TTC549 (cell line): Measurements from ENCODE around the gene RHOT2.

Experiments
- FAIRE-seq: peaks from 2 replicates; lab custom pipeline; 2012; peaks lifted over from hg19 to GRCh38; lab: Jason Lieb, UNC

Gene RHOT2

GRCh38 chr16:632486-633335 is 35.2 kb upstream of the RHOT2 start:
- no peak for FAIRE-seq

DNA sequence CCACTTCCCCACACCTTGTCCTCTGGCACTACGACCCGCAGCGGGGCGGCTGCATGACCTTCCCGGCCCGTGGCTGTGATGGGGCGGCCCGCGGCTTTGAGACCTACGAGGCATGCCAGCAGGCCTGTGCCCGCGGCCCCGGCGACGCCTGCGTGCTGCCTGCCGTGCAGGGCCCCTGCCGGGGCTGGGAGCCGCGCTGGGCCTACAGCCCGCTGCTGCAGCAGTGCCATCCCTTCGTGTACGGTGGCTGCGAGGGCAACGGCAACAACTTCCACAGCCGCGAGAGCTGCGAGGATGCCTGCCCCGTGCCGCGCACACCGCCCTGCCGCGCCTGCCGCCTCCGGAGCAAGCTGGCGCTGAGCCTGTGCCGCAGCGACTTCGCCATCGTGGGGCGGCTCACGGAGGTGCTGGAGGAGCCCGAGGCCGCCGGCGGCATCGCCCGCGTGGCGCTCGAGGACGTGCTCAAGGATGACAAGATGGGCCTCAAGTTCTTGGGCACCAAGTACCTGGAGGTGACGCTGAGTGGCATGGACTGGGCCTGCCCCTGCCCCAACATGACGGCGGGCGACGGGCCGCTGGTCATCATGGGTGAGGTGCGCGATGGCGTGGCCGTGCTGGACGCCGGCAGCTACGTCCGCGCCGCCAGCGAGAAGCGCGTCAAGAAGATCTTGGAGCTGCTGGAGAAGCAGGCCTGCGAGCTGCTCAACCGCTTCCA is 34.4 kb upstream of the RHOT2 start:
- FAIRE-seq = no peak

- FAIRE-seq = no peak
Observed at GRCh38 chr16:634051-634670, 33.8 kb upstream of the RHOT2 start.

GRCh38 chr16:634996-635395 is 32.9 kb upstream of the RHOT2 start:
- no peak for FAIRE-seq

DNA sequence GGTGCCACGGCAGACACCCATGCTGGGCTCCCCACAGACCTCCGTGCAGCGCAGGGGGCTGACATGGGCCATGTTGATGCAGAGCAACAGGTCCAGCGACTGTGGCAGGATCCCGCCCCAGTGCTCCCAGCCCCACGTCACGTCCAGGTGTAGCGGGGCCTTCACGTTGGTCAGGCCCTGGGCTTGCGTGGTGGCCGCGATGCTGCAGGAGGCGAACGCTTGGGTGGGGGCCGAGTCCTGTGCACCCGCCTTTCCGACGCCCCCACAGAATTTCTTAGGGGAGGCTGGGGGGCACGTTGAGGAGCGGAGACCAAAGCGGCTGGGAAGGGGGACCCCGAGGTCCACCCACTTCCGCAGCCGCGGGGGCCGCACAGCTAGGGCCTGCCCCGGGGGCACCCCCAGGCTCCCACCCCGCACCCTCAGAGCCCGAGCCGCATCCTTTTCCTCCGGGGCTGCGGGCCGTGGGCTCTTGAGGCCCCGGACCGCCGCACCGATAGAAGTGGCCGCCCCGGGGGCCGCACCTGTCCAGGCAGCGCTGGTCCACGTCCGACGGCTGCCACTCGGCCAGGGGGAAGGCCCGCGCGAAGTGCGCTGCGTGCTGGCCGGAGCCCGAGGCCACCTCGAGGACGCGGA is 32.2 kb upstream of the RHOT2 start:
- no peak for FAIRE-seq

DNA sequence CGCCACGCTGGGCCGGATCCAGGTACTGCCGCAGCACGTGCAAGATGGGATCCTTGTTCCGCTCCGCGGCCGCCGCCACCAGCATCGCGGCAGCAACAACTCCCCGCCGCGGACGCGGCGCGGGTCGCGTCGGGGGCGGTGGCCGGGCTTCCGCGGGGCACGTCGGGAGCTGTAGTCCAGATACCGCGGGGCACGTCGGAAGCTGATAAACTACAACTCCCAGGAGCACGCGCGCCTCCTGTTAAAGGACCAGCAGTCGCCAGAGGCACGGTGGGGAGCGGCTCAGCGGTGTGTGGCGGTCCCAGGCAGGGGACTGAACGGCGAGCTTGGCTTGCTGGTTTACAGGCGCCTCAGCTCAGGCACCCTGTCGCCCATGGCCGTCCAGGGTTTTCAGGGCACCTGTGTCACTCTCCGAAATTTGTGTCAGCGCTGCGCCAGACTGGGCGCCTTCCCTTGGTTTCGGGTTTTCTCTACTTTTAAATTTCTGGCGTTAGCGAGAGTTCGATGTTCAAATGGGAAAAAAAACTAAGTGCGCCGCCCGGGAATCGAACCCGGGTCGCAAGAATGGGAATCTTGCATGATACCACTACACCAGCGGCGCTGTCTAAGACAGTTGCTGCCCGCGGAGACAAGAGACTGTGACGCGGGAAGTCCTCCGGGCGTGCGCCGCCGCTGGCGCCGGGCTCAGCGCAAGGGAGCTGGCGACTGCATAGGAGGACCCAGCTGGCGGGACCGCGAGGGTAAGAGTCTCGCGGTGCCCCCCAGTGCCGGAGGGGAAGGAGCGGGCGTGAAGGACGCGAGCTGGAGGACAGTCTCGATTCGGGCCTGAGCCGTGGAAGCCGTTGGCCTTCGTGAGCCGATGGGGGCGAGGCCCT is 31.5 kb upstream of the RHOT2 start, which contains the start of gene METTL26:
TSS of gene METTL26 (minus strand) at position 100 of the 875 bp plus-strand sequence. CDS start at position 85, 15 bp downstream.
- no peak for FAIRE-seq

- FAIRE-seq = no peak
Observed at GRCh38 chr16:637081-638018, 30.6 kb upstream of the RHOT2 start.

- no peak for FAIRE-seq
Observed at GRCh38 chr16:638034-638543, 29.8 kb upstream of the RHOT2 start.

- no peak for FAIRE-seq
Observed at GRCh38 chr16:638836-639235, 29.1 kb upstream of the RHOT2 start.

- FAIRE-seq = no peak
Observed at GRCh38 chr16:640614-641013, 27.3 kb upstream of the RHOT2 start.

DNA sequence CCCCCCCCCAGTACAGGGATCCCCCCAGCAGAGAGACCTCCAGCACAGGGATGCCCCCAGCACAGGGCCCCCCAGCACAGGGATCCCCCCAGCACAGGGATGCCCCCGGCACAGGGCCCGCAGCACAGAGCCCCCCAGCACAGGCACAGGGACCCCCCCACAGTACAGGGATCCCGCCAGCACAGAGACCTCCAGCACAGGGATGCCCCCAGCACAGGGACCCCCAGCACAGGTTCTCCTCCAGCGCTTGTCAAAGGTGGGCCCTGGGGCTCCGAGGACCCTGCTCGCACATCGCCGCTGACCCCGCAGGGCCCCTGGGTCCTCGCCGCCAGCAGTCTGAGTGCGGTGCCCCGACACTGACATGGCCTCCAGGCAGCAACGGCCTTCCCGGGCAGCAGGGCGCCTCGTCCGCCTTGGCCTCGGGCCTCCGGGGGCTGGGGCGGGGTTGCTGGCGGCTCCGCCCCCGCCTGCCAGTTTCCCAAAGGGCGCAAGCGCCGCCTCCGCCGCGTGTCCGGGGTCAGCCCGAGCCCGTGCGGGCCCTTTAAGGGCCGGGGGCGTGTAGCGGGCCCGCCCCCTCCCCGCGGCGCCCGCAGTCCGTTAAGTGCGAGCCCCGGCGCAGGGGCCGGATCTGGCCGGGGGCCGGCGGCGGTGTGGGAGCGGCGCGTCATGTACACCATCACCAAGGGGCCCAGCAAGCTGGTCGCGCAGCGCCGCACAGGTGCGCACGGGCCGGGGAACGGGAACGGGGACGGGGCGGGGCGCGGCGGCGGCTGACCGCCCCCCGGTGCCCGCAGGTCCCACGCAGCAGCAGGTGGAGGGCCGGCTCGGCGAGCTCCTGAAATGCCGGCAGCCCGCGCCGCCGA is 26.4 kb upstream of the RHOT2 start, which contains the start of gene MCRIP2:
TSS of gene MCRIP2 (plus strand) at position 503 of the 863 bp plus-strand sequence. CDS start at position 667, 164 bp downstream.
- no peak for FAIRE-seq

- no peak for FAIRE-seq
Observed at GRCh38 chr16:642189-643049, 25.5 kb upstream of the RHOT2 start.

DNA sequence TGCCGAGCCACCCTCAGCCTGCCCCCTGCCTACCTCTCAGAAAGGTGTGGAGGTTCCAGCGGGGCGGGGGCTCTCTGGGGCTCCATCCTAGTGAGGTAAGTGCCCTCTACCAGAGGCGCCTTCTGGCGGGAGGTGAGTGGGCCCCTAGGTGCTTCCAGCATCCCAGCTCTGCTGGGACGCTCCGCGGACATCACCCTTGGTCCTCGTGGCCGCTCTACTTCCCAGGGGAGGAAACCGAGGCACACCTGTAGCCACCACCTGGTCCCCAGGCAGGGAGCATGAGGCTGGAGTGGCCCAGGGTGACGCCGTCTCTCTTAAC is 24.9 kb upstream of the RHOT2 start:
- FAIRE-seq = no peak

DNA sequence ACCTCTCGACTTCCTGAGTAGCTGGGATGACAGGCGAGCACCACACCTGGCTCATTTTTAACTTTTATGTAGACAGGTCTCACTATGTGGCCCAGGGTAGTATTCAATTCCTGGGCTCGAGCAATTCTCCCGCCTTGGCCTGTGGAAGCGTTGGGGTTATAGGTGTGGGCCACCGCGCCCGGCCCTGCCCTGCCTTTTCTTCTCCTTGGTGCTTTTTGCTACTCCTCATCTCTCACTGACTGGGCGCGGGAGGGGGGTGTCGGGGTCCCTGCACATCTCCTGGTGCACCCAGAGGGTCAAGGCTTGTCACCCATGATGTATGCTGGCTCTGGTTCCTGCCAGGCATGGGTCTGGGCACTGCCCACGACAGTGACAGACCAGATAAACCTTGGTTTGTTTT is 23.4 kb upstream of the RHOT2 start:
- no peak for FAIRE-seq

- no peak for FAIRE-seq
Observed at GRCh38 chr16:645852-646678, 21.9 kb upstream of the RHOT2 start.

DNA sequence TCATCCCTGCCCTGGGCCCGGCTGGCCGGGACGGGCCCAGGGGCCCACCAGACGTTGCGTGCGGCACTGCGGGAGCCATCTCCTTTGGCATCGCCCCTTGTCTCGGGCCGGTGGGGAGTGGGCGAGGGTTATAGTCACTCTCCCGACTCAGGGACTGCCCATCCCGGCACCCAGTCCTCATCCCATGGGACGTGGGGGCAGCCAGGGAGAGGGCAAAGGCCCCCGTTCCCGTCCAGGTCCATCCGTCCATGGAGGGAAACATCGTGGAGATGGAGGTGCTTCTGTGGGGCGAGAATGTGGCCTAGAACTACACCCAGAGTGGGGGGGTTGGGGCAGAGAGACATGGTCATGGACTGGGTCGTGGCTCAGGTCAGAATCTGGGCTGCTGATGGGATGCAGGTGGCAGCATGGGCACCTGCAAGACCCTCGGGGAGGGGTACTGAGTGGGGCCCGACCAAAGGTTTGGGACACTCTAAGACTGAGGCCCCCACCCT is 21.2 kb upstream of the RHOT2 start:
- no peak for FAIRE-seq
